GM18498 (cell line): ENCODE measurements around the gene OR9Q1.
"Not testable (repeated sequence)": the region's sequence is repeated elsewhere in the genome, so short reads cannot be mapped to it uniquely, and the experiment has no call there.

Source experiments
- ATAC-seq: cut with Tn5 transposase; IDR thresholded peaks from one replicate; pipeline ENCODE4 v1.9.1; 2021; ENCODE audit warnings: mild to moderate bottlenecking, moderate library complexity; ENCODE audit not compliant: unreplicated experiment

The OR9Q1 gene, protein sequence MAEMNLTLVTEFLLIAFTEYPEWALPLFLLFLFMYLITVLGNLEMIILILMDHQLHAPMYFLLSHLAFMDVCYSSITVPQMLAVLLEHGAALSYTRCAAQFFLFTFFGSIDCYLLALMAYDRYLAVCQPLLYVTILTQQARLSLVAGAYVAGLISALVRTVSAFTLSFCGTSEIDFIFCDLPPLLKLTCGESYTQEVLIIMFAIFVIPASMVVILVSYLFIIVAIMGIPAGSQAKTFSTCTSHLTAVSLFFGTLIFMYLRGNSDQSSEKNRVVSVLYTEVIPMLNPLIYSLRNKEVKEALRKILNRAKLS

DNA sequence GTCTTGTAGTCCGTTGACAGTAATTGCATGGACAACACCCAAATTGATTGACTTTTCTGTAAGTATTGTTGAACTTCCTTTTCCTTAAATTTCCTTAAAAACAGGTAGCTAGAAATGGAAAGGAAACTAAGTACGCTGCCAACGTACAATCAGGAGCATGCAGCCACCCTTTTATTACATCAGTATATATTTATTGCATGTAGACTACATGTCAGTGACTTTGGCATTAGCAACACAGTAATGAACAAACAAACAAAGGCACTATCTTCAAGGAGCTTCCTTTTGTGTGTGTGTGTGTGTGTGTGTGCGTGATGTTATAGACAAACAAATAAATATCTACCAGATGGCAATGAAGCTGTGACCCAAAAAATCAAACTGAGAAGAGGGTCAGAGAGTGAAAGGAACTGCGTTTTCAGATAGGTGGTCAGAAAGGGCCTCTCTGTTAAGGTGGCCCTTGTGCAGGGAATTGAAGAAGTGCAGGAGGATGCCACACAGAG, at the start of gene OR9Q1:
Gene OR9Q1 (plus strand): TSS at position 447 of the 497 bp plus-strand sequence. CDS start 155,564 bp downstream, outside the sequence.
- no peak for ATAC-seq

DNA sequence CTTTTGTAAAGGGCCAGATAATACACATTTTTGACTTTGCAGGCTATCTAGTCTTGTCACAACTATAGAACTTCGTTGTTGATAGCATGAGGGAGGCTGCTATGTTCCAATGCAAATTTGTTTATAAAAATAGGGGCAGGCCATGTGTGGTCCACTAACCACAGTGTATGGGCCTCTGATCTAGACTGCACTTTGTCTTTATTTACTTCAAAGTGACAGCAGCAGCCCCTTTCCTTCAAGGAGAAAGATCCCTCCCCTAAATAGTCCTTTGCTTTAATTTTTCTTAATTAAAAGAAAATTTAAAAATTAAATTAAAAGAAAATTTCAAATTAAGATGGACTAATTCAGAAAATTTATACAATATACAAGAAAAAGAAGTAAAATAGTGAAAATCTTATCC, 49.5 kb upstream of the OR9Q1 start:
- no peak for ATAC-seq

GRCh38 chr11:57974848-57975601, 48.7 kb upstream of the OR9Q1 start:
- ATAC-seq: no peak

DNA sequence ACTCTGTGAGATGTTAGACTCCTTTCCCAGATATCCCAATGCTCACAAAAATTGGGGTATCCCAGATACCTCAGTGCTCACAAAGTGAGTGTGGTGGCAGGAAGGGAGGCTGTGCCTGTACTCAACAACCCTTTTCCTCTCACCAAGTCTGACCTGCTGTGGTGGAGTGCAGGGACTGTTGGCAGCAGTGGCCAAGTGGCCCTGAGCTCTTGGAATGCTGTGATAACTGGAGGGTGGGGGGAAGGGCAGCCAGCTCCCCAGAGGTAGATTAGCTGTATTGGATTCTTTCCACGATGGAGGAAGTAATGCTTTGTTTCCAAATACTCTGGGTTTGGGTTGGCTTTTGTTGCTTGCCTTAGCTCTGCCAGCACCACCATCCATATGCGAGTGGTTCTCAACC, 46.0 kb upstream of the OR9Q1 start:
- ATAC-seq: no peak

GRCh38 chr11:57978686-57979531, 44.8 kb upstream of the OR9Q1 start:
- ATAC-seq: no peak

DNA sequence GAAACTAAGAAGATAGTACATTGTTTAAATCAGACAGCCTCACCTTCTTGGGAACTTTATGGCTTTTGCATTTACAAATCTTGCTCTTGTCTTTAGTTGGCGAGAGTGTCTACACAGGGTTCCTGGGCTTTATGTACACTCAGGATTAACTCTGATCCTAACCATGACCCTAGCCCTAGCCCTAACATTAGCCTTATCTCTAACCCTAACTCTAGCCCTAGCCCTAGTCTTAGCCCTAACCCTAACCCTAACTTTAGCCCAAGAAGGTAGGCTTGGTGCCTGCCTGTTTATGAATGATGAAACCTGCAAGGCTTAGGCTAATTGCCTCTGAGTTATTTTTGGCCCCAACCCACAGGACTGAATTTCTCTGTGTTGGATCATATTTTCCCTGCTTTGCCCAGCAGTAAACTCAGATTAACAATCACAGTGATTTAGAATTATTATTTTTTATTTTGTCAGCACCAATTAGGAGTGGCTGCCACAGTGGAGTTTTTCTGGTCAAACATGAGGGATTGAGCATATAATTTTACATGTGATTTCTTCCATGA, 44.1 kb upstream of the OR9Q1 start:
- no peak for ATAC-seq

- no peak for ATAC-seq
Observed at GRCh38 chr11:57980201-57980600, 43.5 kb upstream of the OR9Q1 start.

GRCh38 chr11:57981536-57981935, 42.1 kb upstream of the OR9Q1 start:
- no peak for ATAC-seq

DNA sequence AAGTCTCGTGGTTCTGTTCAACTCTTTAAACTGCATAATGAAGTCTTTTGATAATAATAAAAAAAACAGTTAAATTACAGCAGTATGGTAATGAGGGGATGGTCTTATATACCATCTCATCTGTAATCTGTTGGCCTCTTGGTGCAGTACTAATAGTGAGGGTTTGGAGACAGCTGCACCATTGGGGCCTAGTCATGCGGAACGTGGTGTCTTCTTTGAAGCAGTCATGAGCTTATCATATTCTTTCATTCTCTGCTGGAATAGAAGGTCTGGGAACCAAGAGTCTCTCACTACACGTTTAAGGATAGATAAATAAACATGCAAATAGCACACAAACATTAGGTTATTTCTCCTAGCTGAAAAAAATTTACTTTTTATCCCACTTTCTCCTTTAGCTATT, 40.9 kb upstream of the OR9Q1 start:
- ATAC-seq: no peak

GRCh38 chr11:57983191-57983590, 40.5 kb upstream of the OR9Q1 start:
- ATAC-seq: no peak

DNA sequence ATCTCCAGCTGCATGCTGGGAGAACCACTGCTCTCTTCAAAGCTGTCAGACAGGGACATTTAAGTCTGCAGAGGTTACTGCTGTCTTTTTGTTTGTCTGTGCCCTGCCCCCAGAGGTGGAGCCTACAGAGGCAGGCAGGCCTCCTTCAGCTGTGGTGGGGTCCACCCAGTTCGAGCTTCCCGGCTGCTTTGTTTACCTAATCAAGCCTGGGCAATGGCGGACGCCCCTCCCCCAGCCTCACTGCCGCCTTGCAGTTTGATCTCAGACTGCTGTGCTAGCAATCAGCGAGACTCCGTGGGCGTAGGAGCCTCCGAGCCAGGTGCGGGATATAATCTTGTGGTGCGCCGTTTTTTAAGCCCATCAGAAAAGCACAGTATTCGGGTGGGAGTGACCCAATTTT, 24.2 kb upstream of the OR9Q1 start:
- ATAC-seq: not testable (repeated sequence)

DNA sequence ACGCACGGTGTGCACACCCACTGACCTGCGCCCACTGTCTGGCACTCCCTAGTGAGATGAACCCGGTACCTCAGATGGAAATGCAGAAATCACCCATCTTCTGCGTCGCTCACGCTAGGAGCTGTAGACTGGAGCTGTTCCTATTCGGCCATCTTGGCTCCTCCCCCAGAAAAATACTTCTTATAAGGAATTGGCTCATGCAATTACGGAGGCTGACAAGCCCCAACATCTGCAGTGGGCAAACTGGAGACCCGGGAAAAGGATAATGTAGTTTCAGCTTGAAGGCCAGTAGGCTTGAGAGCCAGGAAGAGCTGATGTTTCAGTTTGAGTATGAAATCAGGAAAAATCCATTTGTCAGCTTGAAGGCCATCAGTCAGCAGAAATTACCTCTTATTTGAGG, 23.7 kb upstream of the OR9Q1 start:
- not testable (repeated sequence) for ATAC-seq

DNA sequence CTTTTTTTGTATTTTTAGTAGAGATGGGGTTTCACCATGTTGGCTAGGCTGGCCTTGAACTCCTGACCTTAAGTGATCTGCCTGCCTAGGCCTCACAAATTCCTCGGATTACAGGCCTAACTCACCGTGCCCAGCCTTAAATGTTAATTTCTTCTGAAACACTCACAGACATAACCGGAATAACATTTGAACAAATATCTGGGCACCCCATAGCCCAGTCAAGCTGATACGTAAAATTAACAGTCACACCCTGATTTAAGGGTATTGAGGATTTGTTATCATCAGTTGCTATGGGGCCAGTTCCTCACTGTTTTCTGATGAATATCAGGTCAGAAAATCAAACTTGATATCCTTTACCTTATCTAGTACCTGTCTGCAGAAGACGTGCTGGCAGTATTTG, 23.0 kb upstream of the OR9Q1 start:
- ATAC-seq: no peak

- ATAC-seq: no peak
Observed at GRCh38 chr11:58003036-58003435, 20.6 kb upstream of the OR9Q1 start.

DNA sequence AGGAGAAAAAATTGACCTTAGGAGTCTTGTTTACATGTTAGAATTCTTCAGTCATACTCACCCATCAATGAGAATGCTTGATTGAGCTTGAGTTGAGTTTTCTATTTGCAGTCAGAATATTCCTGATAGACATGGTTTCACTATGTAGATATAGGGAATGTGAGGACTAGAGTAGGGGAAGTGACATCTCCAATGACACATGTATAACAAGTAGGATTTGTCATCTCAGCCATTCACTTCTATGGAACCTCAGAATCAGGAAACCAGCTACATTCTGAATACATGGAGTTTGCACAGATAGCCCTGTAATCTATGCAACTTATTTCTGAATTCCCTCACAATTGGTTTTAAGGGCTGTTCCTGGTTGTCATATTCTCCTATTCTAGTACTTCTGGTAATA, 20.1 kb upstream of the OR9Q1 start:
- no peak for ATAC-seq

DNA sequence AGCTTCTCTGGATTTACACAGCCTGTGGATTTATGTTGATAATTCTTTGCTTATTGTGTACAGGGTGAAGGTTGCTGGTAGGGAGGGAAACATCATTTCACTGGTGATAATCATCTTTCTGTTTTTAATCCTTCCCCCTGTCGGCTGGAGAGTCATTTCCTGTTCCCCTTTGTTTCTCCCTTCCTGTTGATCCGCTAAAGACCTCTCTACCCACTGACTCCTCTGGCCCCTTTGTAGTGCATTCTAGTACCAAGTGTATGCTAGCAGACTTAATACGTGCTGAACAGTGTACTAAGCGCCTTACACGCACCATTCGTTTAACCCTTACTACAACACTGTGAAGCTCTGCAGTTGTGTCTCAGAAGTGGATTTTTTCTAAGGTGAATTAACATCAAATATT, 19.0 kb upstream of the OR9Q1 start:
- ATAC-seq: no peak

DNA sequence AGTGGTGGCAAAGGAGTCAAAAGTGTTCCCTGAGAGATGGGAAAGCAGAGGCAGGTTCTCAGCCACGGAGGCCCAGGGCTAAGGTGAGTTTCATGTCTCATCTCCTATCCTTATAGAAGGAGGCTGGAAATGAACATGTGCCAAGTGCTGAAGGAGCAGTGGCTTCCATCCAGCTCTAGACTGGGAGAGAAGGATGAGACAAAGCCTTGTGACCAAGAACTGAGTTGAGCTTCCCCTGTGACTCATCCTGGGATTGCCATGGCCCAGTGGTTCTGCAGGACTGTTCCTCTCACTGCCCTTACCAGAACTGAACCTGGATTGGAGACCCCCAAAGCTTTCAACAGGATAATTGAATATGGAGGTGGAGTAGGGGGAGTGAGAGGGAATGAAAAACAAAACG, 16.7 kb upstream of the OR9Q1 start:
- no peak for ATAC-seq

- ATAC-seq: no peak
Observed at GRCh38 chr11:58011771-58012170, 11.9 kb upstream of the OR9Q1 start.

- ATAC-seq: no peak
Observed at GRCh38 chr11:58024601-58025091, 965 bp downstream of the OR9Q1 start.

DNA sequence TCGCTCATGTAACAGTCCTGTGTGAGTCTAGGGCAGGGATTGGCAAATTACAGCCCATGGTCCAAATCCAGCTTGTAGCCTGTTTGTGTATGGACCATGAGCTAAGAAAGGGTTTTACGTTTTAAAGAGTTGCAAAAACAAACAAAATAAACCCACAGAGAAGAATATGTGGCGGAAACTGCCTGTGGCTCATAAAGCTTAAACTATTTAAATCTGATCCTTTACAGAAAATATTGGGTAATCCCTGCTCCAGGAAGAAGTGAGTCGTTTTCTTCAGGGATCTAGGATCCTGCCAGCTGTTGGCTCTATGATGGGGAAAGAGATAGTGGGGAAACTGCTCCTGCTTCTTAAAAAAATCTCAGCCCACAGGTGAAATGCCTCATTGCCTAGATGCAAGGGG, 3.7 kb downstream of the OR9Q1 start:
- no peak for ATAC-seq
